ENCODE measurements around the gene RBMS2.

- TF ChIP-seq CTCF (IDR thresholded peaks at IDR 0.05) (no peak), POLR2A (IDR thresholded peaks at IDR 0.05; ENCODE audit: low read depth) (no peak), POLR2AphosphoS5 (IDR thresholded peaks at IDR 0.05) (peak; percentile 30 to 51), EP300 (IDR thresholded peaks at IDR 0.05) (no peak)
These were observed 33.3 kb upstream of the RBMS2 start, which contains the start of gene GLS2 for GRCh38 chr12:56488041-56488955.
